GM12864 (cell line): ENCODE measurements around the gene BST1.

ENCODE experiments used
- DNase-seq: peaks from one replicate; pipeline ENCODE4 v3.0.0-alpha.2; 2011; ENCODE audit warnings: low read depth
- H3K4me3 ChIP-seq: 2 replicates; pipeline ENCODE4 v1.5.1; 2011; ENCODE audit warnings: mild to moderate bottlenecking, low read depth, low read length, control low read depth
- CTCF ChIP-seq: IDR thresholded peaks from 2 replicates; pipeline ENCODE4 v1.5.1; 2011; ENCODE audit warnings: low read depth, mild to moderate bottlenecking, moderate library complexity, low read length, control low read depth, inconsistent platforms; ENCODE audit errors: missing control alignments

BST1 gene

GRCh38 chr4:15716115-15716514, 13.2 kb downstream of the BST1 start:
- DNase-seq, result no peak
- no peak overlapping the region for H3K4me3 ChIP-seq
- TF ChIP-seq CTCF, result no peak

GRCh38 chr4:15717086-15717485, 14.2 kb downstream of the BST1 start:
- H3K4me3 ChIP-seq, result no peak overlapping the region
- DNase-seq, result no peak
- TF ChIP-seq CTCF, result no peak

GRCh38 chr4:15717657-15718416, 15.0 kb downstream of the BST1 start:
- DNase-seq, result no peak
- no peak overlapping the region for H3K4me3 ChIP-seq
- no peak for TF ChIP-seq CTCF

GRCh38 chr4:15718465-15718864, 15.6 kb downstream of the BST1 start:
- TF ChIP-seq CTCF, result no peak
- H3K4me3 ChIP-seq, result no peak overlapping the region
- DNase-seq, result no peak

- H3K4me3 ChIP-seq, result no peak overlapping the region
- TF ChIP-seq CTCF, result no peak
- DNase-seq, result no peak
These were observed 16.1 kb downstream of the BST1 start for GRCh38 chr4:15718959-15719358.

- no peak for DNase-seq
- no peak for TF ChIP-seq CTCF
- H3K4me3 ChIP-seq, result no peak overlapping the region
These were observed 16.6 kb downstream of the BST1 start for GRCh38 chr4:15719506-15719905.

- TF ChIP-seq CTCF, result no peak
- no peak for DNase-seq
- H3K4me3 ChIP-seq, result no peak overlapping the region
These were observed 18.0 kb downstream of the BST1 start for GRCh38 chr4:15720851-15721250.
